Bladder microvascular endothelial cell (primary cell): ENCODE results near the gene ABCD4. TPM values are rescaled to one million over a fixed set of nuclear protein-coding genes. Genes with fewer than 3 reads are reported as not detected.

Source experiments
- total RNA-seq: library from RNA; depleted of rRNA; stranded (reverse); fragments of >200 nt; gene quantifications from 2 replicates; pipeline ENCODE4 v1.2.3, GENCODE V29; 2014

ABCD4 gene
- total RNA-seq: 43.2 and 50.6 TPM in 2 replicates

DNA sequence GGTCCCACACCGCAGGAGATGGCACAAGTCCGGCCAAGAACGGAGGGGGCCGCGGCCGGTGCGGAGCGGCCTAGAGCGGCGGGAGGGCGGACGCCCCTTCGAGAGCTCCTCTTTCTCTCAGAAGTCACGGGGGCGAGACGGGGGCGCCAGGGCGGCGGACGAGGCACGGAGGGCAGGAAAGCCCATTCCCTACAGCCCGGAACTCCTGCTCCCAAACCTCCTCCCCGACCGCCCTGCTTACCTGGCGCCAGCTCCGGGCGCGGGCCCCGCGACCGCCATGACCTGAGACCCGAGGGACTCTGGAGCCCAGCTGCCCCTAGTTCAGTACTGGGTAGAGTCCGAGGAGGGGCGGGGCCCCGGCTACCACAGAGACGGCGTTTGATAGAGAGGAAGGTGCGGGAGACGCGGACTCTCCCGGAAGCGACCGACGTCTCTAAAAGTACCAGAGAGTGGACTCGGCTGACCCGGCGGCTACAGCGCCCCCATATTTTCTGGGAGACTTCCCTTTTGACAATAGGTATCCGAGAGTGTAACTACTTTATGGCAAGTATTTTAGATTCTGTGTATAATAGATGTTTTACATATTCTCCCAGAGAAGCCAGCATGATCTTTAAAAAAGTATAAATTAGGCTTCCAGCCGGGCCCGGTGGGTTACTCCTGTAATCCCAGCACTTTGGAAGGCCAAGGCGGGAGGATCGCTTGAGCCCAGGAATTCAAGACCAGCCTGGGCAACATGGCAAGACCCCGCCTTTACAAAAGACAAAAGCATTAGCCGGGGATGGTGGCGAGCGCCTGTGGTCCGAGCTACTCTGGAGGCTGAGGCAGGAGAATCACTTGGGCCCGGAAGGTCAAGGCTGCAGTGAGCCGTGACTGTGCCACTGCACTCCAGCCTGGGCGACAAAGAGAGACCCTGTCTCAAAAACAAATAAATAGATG lies at the start of gene ABCD4:
TSS of gene ABCD4 (minus strand) at position 301 of the 936 bp plus-strand sequence. CDS start at position 279, 22 bp downstream.

DNA sequence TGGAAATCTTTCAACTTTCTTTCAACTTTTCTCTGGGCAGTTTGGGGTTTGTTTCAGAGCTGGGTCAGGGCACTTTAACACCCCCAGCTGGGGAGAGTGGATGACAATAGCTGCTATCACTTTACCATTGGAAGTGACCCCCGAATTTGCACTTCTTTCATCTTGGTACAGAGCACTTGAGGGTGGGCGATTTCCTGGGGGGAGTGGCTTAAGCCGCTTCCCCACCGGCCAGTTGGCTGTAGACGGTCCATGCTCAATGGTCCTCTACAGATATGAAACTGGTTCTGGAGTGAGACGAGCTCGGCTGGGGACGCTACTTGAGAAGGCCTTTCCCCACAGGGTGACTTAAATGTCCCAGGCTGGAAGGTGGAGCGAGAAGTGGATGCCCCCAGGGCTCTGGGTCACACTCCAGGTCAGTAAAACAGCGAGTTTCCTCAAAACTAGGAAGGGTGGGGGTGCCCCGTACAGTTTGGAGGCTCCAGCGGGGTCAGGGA lies 45.6 kb upstream of the ABCD4 start, which contains the start of gene VRTN:
TSS of gene VRTN (plus strand) at position 231 of the 494 bp plus-strand sequence. CDS start 8,313 bp downstream, outside the sequence.

DNA sequence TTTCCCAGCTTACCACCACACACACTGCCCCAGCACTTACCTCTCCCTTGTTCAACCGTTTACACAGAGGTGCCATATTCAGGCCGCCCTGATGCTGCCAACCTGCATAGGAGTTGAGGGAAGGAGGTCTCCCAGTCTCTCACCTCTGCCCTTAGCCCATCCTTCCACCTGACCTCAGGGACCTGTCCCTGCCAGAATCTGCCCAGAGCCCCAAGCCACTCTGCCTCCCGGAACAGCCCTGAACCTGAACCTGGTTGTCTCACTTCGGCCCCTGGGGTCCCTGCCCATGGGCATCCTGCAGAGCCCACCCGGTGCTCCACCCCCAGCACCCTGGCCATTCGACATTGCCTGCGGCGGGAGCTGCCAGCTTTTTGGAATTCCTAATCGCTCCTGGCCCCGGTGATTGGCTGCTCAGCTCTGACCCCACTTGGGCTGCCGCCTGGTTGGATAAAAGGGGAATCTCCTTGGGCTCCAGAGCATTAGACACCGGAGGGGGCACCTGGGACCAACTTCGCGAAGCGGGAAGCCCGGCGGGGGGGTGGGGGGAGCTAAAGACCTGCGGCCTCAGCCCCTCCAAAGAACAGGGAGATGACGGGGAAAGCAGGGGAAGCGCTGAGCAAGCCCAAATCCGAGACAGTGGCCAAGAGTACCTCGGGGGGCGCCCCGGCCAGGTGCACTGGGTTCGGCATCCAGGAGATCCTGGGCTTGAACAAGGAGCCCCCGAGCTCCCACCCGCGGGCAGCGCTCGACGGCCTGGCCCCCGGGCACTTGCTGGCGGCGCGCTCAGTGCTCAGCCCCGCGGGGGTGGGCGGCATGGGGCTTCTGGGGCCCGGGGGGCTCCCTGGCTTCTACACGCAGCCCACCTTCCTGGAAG lies 63.5 kb downstream of the ABCD4 start, which contains the start of gene VSX2:
TSS of gene VSX2 (plus strand) at position 476 of the 874 bp plus-strand sequence. CDS start at position 589, 113 bp downstream.

Other genes with a start within 250 kb of the ABCD4 start
- 8.6 and 23.3 TPM in 2 replicates for gene ALDH6A1, start 218.5 kb downstream of the ABCD4 start, total RNA-seq
- 7.8 and 10.2 TPM in 2 replicates for gene LIN52, start 218.0 kb downstream of the ABCD4 start, total RNA-seq
- gene VSX2, start 63.5 kb downstream of the ABCD4 start, total RNA-seq: not detected in 2 replicates
- gene VRTN, start 45.5 kb upstream of the ABCD4 start, total RNA-seq: not detected in 2 replicates
- gene SYNDIG1L, start 123.3 kb upstream of the ABCD4 start, total RNA-seq: 0.06 TPM in 1 of 2 replicates, not detected in the other
- 239 and 247 TPM in 2 replicates for gene NPC2, start 190.4 kb upstream of the ABCD4 start, total RNA-seq
- 8.9 and 9.4 TPM in 2 replicates for gene ISCA2, start 190.8 kb upstream of the ABCD4 start, total RNA-seq